ENCODE data around the gene HMG20B.

HMG20B gene

DNA sequence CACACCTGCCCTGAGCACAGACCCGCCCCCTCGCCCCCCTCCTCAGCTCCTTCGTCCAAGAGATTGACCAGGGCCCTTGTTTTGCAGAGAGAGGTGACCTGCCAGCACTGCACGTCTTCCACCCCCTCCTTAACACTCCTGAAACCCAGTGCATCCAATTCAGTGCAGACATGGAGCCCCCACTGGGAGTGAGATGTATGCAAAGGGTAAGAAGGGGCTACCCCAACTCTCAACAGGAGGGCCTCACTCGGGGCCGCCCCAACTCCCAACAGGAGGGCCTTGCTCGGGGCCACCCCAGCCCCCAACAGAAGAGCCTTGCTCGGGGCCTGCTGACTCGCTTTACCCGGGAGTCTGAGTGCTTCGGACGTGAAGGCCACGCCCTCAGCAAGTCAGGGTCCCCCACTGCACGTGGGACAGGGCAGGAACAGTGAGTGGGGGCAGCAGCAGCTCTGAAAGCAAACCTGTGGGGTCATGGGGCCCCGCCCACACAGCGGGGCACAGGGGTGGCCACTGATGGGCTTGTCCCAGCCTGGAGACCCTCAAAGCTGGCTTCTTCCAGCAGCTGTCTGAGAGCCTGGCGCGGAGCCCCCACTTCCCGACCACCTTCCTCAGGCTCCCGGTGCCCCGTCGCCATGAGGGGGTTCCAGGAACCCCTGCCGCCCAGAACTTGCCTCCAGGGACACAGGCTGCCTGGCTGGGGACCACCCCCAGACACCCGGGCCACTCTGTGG lies 48.2 kb downstream of the HMG20B start:
- DNase-seq (ENCODE audit: low spot score): no peak

DNA sequence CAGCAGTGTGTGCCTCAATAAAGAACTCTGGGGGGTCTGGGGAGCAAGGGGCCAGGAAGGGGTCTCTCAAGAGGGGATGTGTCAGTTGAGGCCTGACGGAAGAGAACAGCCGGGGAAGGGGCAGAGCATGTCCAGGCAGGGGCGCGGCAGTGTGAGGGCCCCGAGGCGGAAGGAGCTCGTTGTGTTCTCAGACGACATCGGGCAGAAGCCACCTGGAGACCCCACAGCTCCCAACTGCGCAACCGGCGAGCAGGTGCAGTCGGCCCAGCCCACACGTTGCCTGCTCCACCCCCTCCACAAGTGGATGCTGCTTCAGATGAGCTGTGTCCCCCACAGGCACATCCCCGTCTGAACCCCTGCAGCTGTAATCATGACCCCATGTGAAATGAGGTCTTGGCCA lies 48.9 kb downstream of the HMG20B start:
- no peak for DNase-seq (ENCODE audit: low spot score)

DNA sequence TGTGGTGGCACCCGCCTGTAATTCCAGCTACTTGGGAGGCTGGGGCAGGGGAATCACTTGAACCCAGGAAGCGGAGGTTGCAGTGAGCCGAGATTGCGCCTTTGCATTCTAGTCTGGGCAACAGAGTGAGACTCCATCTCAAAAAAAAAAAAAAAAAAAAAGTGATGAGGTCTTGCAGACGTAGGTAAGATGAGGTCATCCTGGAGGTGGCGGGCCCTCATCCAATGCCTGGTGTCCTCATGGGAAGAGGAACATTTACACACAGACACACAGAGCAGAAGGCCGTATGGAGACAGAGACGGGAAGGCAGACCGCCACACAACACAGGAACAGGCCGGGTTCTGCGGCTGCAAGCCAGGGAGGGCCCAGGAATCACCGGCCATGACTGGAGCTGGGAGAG lies 49.5 kb downstream of the HMG20B start:
- DNase-seq (ENCODE audit: low spot score): no peak

DNA sequence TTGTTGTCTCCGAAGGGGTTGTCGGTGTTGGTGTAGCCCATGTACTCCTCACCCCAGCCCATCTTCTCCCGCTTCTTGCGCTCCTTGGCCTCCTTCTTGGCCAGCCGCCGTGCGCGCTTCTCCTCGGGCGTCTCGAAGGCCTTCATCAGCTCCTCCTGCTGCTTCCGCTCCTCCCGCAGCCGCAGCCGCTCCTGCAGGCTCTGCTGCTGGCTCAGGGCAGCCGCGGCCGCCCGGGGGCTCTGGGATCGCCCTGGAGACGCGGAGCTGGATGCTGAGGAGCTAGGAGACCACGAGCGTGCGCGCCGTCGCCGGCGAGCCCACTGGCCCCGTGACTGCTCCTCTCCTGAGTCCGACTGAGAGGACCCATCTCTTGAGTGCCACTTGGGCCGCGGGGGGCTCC lies 51.0 kb downstream of the HMG20B start:
- DNase-seq (ENCODE audit: low spot score): no peak

DNA sequence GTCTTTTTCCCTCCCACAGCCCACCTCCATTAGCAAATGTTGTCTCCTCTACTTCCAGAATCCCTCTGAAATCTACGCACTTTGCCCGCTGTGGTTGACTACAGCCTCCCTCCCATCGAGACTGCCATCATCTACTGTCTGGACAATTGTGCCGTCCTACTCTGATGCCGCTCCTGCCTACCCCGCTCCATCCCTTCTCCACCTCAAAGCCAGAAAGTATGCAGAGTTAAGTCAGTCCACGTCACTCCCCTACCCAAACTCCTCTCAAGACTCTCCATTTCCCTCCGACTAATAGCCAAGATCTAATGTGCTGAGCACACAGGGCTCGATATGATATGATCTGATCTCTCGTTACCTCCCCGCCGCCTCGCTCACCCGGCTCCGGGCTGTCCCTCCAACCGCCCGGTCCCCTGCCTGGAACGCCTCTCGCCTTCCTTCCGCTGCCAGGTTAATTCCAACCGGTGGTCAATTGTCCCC lies 53.3 kb downstream of the HMG20B start:
- DNase-seq (ENCODE audit: low spot score): peak; percentile 29

DNA sequence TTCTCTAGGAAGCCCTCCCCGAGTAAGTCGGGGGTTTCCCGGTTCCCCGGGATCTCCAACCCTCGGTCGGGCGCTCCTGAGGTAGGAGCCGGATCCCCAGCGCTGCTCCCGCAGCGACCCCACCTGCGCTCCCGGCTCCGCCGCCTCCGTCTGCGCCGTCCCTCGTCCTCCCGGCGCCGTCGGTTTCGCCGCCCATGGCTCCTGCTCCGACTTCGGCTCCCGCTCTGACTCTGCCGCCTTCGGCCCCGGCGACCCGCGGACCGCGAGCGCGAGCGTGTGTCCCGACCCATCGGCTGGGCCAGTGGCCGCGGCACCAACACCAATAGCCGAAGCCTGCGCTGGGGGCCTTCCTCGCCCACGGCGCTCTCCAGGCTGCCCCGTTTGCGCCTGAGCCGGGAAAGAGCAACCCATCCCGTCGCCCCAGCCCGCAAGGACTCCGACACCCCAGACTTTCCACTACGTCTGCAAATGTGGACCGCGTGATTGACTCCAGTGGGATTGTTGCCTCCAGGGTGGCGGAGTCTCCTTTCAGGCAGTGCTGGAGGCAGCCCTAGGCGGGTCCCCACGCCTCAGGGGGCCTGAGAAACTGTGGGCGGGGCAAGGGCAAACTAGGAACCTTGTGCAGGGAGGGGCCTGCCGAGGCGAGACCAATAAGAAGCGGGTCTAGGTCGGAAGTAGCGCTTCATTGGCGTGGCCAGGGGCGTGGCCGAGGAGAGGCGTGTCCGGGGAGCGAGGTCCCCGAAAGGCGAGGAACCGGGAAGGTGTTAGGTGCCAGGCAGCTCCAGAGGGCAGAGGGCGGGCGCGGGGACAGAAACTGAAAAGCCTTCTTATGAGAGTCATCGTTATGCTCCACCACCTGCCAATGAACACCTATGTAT lies 54.0 kb downstream of the HMG20B start, which contains the start of gene CACTIN:
TSS of gene CACTIN (minus strand) at position 318 of the 878 bp plus-strand sequence. CDS start at position 290, 28 bp downstream.
- DNase-seq (ENCODE audit: low spot score): peak; percentile 99

DNA sequence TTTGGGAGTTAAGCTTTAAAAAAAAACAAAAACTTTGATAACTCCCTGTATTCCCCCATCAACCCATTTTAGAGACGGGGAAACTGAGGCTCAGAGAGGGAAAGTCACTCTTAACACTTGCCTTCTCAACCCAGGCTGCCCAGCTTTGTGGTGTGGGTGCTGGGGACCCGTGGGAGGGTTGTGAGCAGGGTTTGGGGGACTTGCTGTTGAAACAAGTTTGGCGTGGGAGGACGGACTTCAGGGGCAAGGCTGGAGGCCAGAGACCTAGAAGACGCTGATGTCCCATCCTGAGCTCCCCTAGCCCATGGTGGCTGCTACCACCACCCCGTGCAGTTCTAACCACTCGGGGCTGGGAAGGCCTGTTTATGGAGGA lies 54.6 kb downstream of the HMG20B start:
- DNase-seq (ENCODE audit: low spot score): no peak
